Measurements from ENCODE around the gene TDRD10.

DNA sequence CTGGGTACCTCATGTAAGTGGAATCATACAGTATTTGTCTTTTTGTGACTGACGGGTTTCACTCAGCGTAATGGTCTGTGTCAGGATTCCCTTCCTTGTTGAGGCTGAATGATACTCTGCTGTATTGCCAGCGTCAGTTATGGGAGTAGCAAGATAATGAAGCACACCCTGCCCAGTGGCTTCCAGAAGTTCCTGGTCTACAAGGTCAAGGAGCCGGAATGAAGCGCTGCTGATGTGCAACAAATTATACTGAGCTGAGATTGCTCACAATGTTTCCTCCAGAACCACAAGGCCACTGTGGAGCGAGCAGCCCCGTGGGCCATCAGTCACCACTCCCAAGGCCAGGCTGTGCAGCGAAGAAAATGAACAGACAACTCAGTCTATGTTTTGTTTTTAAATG lies 24.0 kb upstream of the TDRD10 start:
- TF ChIP-seq, protein P1, sequence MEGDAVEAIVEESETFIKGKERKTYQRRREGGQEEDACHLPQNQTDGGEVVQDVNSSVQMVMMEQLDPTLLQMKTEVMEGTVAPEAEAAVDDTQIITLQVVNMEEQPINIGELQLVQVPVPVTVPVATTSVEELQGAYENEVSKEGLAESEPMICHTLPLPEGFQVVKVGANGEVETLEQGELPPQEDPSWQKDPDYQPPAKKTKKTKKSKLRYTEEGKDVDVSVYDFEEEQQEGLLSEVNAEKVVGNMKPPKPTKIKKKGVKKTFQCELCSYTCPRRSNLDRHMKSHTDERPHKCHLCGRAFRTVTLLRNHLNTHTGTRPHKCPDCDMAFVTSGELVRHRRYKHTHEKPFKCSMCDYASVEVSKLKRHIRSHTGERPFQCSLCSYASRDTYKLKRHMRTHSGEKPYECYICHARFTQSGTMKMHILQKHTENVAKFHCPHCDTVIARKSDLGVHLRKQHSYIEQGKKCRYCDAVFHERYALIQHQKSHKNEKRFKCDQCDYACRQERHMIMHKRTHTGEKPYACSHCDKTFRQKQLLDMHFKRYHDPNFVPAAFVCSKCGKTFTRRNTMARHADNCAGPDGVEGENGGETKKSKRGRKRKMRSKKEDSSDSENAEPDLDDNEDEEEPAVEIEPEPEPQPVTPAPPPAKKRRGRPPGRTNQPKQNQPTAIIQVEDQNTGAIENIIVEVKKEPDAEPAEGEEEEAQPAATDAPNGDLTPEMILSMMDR (IDR thresholded peaks at IDR 0.05) = no peak
- TF ChIP-seq POLR2A (IDR thresholded peaks at IDR 0.05) = peak in 1 of 2 donors; percentile 42
- no peak for TF ChIP-seq POLR2AphosphoS5 (IDR thresholded peaks at IDR 0.05)
- no peak for TF ChIP-seq EP300 (IDR thresholded peaks at IDR 0.05)
